Measurements from ENCODE around the gene EML1.

Gene EML1

DNA sequence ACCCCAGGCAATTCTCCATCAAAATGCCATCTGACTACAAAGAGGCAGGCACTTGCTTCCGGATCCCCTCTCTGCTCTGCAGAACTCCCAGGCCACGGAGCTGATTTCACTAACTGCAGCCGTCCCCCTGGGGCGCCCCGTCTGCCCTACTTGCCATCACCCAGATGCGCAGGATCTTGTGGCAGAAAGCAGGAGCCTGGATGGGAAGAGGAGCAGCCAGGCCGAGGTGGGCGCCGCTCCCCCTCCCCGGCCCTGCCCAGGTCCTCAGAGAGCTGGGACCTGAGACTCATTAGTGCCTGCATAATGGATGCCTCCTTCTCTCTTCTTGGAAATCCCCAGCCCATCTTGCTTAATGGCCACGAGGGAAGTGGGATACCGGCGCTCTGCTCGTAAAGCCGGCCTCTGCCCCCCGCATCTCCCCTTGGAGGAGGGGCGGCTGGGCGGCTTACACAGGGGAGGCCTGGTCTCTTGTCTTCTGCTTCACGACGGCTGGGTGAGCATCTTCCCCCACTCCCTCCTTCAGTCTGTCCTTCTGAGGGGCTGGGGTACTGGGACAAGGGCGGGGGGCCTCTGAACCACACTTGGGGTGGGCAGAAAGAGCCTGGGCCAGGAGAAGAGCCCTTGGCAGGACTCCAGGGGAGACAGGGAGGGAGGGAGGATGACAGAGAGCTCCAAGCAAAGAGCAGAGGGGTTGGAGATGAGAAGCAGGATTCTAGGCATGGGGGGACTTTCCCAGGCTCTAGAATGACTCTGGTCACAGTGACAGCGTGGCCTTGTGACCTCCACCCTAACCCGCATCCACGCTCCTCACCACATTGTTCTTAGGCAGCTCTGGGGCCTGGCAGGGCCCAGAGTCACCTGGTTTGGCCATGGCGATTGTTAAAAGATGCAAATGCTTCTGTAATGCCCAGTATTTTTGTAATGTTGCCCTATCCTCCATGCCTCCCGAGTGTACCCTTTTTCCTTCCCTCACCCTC, 19.4 kb upstream of the EML1 start:
- H3K4me3 ChIP-seq (ENCODE audit: low read depth in 1 of 2, low read length in 1 of 2), result no peak overlapping the region
- H3K27ac ChIP-seq, result no peak overlapping the region
- no peaks in the 10 kb centered on the region for H3K9me3 ChIP-seq
- TF ChIP-seq CTCF (IDR thresholded peaks at IDR 0.05), result no peak
- peaks cover 51% of the 10 kb centered on the region for H3K27me3 ChIP-seq
- no peaks in the 10 kb centered on the region for H3K4me1 ChIP-seq (ENCODE audit: control insufficient read depth in 1 of 2, insufficient read depth in 1 of 2, low read depth in 1 of 2, low read length in 1 of 2)
- no peaks in the 10 kb centered on the region for H3K36me3 ChIP-seq

GRCh38 chr14:99774556-99775307, 18.5 kb upstream of the EML1 start:
- Histone ChIP-seq H3K4me1 (ENCODE audit: control insufficient read depth in 1 of 2, insufficient read depth in 1 of 2, low read depth in 1 of 2, low read length in 1 of 2) (no peaks in the 10 kb centered on the region), H3K27me3 (peaks cover 56% of the 10 kb centered on the region), H3K27ac (no peak overlapping the region), H3K9me3 (no peaks in the 10 kb centered on the region), H3K4me3 (ENCODE audit: low read depth in 1 of 2, low read length in 1 of 2) (no peak overlapping the region), H3K36me3 (no peaks in the 10 kb centered on the region)
- no peak for TF ChIP-seq CTCF (IDR thresholded peaks at IDR 0.05)

DNA sequence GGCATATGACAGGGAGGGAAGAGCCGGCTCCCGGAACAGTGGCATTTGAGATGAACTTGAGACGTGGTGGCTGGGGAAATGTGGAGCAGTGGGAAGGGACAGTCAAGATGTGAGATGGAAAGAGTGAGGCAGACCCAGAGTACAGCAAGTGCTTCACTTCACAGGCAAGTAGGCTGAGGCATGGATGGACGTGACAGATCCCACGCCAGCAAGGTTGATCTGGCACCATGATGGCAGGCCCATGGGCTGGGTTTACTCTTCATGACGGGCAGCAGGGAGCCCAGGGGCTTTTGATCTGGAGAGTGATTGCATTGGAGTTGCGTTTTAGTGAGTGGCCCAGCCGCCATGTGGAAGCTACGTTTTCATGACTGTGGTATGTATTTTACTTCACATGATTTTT, 17.9 kb upstream of the EML1 start:
- Histone ChIP-seq H3K36me3 (no peaks in the 10 kb centered on the region), H3K4me3 (ENCODE audit: low read depth in 1 of 2, low read length in 1 of 2) (no peak overlapping the region), H3K27ac (no peak overlapping the region), H3K4me1 (ENCODE audit: control insufficient read depth in 1 of 2, insufficient read depth in 1 of 2, low read depth in 1 of 2, low read length in 1 of 2) (no peaks in the 10 kb centered on the region), H3K27me3 (peaks cover 60% of the 10 kb centered on the region), H3K9me3 (no peaks in the 10 kb centered on the region)
- TF ChIP-seq CTCF (IDR thresholded peaks at IDR 0.05), result no peak

- Histone ChIP-seq H3K9me3 (no peaks in the 10 kb centered on the region), H3K27ac (no peak overlapping the region), H3K36me3 (no peaks in the 10 kb centered on the region), H3K4me3 (ENCODE audit: low read depth in 1 of 2, low read length in 1 of 2) (no peak overlapping the region), H3K27me3 (peaks cover 50% of the 10 kb centered on the region), H3K4me1 (ENCODE audit: control insufficient read depth in 1 of 2, insufficient read depth in 1 of 2, low read depth in 1 of 2, low read length in 1 of 2) (no peaks in the 10 kb centered on the region)
- TF ChIP-seq CTCF (IDR thresholded peaks at IDR 0.05), result no peak
Measured at GRCh38 chr14:99777951-99778350, 15.3 kb upstream of the EML1 start.

GRCh38 chr14:99779751-99780150, 13.5 kb upstream of the EML1 start:
- Histone ChIP-seq H3K27ac (no peak overlapping the region), H3K4me3 (ENCODE audit: low read depth in 1 of 2, low read length in 1 of 2) (no peak overlapping the region), H3K9me3 (no peaks in the 10 kb centered on the region), H3K36me3 (no peaks in the 10 kb centered on the region), H3K27me3 (peaks cover 43% of the 10 kb centered on the region), H3K4me1 (ENCODE audit: control insufficient read depth in 1 of 2, insufficient read depth in 1 of 2, low read depth in 1 of 2, low read length in 1 of 2) (no peaks in the 10 kb centered on the region)
- TF ChIP-seq CTCF (IDR thresholded peaks at IDR 0.05), result no peak

Data from neutrophil (primary cell).